MM.1S (cell line): ENCODE measurements around the gene GPR155.

Source experiments
- EZH2 ChIP-seq: fragments of 300-600 bp; sonication (generic); optimal IDR thresholded peaks from 2 replicates; pipeline ENCODE3; 2017; ENCODE audit warnings: low read depth, mild to moderate bottlenecking, antibody characterized with exemption, low read length, mixed read lengths
- EZH2phosphoT487 ChIP-seq: fragments of 300-600 bp; sonication (generic); IDR thresholded peaks from 2 replicates; pipeline ENCODE4 v1.6.1; 2018; ENCODE audit warnings: antibody characterized with exemption, low read length
- TF ChIP-seq, protein P1 (sequence below): fragments of 300-600 bp; sonication (generic); IDR thresholded peaks from 2 replicates; pipeline ENCODE4 v1.5.1; 2016; ENCODE audit warnings: antibody characterized with exemption, low read length, mixed read lengths

DNA sequence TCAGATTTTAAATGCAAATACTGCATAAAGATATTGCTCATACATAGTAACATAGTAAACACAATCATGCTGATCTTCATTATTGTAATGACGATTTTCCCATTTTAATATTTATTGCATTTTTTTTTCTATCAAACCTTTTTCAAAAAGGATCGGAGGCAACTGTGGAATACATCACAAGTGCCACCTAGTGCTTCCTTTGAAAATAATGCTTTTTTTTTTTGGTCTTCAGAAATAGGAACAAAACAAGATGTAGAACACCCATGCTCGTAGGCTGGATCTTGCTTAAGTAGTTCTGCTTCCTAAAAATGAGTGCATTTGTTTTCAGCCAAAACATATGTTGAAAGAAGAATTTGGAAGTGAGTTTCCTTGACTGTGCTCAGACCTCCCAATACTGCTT lies 35.7 kb upstream of the GPR155 start:
- TF ChIP-seq, protein P1, sequence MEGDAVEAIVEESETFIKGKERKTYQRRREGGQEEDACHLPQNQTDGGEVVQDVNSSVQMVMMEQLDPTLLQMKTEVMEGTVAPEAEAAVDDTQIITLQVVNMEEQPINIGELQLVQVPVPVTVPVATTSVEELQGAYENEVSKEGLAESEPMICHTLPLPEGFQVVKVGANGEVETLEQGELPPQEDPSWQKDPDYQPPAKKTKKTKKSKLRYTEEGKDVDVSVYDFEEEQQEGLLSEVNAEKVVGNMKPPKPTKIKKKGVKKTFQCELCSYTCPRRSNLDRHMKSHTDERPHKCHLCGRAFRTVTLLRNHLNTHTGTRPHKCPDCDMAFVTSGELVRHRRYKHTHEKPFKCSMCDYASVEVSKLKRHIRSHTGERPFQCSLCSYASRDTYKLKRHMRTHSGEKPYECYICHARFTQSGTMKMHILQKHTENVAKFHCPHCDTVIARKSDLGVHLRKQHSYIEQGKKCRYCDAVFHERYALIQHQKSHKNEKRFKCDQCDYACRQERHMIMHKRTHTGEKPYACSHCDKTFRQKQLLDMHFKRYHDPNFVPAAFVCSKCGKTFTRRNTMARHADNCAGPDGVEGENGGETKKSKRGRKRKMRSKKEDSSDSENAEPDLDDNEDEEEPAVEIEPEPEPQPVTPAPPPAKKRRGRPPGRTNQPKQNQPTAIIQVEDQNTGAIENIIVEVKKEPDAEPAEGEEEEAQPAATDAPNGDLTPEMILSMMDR: peak; percentile 25
- no peak for TF ChIP-seq EZH2
- TF ChIP-seq EZH2phosphoT487: no peak
